22Rv1 (cell line): ENCODE results near the gene TRA2A.
"Not testable (repeated sequence)": the region's sequence is repeated elsewhere in the genome, so short reads cannot be mapped to it uniquely, and the experiment has no call there.

Source experiments
- H3K27ac ChIP-seq: fragments of 450-650 bp; 2 replicates; pipeline ENCODE4 v1.5.1; 2017
- CTCF ChIP-seq: fragments of 450-650 bp; IDR thresholded peaks from 2 replicates; pipeline ENCODE4 v1.5.1; 2017; ENCODE audit warnings: mild to moderate bottlenecking
- ZFX ChIP-seq: fragments of 450-650 bp; IDR thresholded peaks from 2 replicates; pipeline ENCODE4 v1.6.1; 2017; ENCODE audit warnings: antibody characterized with exemption, borderline replicate concordance

TRA2A gene

GRCh38 chr7:23530405-23530804 lies 1.4 kb downstream of the TRA2A start:
- peak overlapping the region; percentile 78; the same call in 1 of the 2 replicates for H3K27ac ChIP-seq
- TF ChIP-seq ZFX = no peak
- no peak for TF ChIP-seq CTCF

- TF ChIP-seq CTCF = no peak
- no peak for TF ChIP-seq ZFX
- no peak overlapping the region for H3K27ac ChIP-seq
These were observed 2.4 kb downstream of the TRA2A start for GRCh38 chr7:23529262-23529859.

GRCh38 chr7:23525611-23526010 lies 6.2 kb downstream of the TRA2A start:
- H3K27ac ChIP-seq = not testable (repeated sequence)

- no peak for TF ChIP-seq CTCF
- no peak for TF ChIP-seq ZFX
- H3K27ac ChIP-seq = no peak overlapping the region
These were observed 7.3 kb downstream of the TRA2A start for GRCh38 chr7:23524473-23524872.

- H3K27ac ChIP-seq = no peak overlapping the region
- TF ChIP-seq ZFX (no peak), CTCF (no peak)
These were observed 8.2 kb downstream of the TRA2A start for GRCh38 chr7:23523486-23524075.

- H3K27ac ChIP-seq = no peak overlapping the region
- no peak for TF ChIP-seq ZFX
- peak; percentile 70 for TF ChIP-seq CTCF
These were observed 11.2 kb downstream of the TRA2A start for GRCh38 chr7:23520582-23520981.

- TF ChIP-seq ZFX (no peak), CTCF (no peak)
These were observed 17.0 kb downstream of the TRA2A start for GRCh38 chr7:23514755-23515154.

GRCh38 chr7:23513746-23514145 lies 18.0 kb downstream of the TRA2A start:
- not testable (repeated sequence) for H3K27ac ChIP-seq

More at GRCh38 chr7:23514755-23515154, 17.0 kb downstream of the TRA2A start:
- no peak overlapping the region for H3K27ac ChIP-seq
